Measurements from ENCODE around the gene PRPF39.

PRPF39 gene

GRCh38 chr14:45103806-45104205 lies 19.9 kb downstream of the PRPF39 start:
- DNase-seq (ENCODE audit: low read depth) = no peak
- TF ChIP-seq, protein P1, sequence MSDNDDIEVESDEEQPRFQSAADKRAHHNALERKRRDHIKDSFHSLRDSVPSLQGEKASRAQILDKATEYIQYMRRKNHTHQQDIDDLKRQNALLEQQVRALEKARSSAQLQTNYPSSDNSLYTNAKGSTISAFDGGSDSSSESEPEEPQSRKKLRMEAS (IDR thresholded peaks at IDR 0.05; ENCODE audit: low read depth, low read length) = no peak
- no peak for TF ChIP-seq POLR2A (IDR thresholded peaks at IDR 0.05; ENCODE audit: extremely low read depth, insufficient read length)
- TF ChIP-seq CTCF (IDR thresholded peaks at IDR 0.05; ENCODE audit: low read depth, low read length) = no peak
- no peak for TF ChIP-seq MYC (IDR thresholded peaks at IDR 0.05; ENCODE audit: low read depth, low read length)
- H3K4me3 ChIP-seq (ENCODE audit: low read depth, low read length) = no peak overlapping the region

- TF ChIP-seq, protein P1 (IDR thresholded peaks at IDR 0.05; ENCODE audit: low read depth, low read length) = no peak
- TF ChIP-seq MYC (IDR thresholded peaks at IDR 0.05; ENCODE audit: low read depth, low read length) (no peak), POLR2A (IDR thresholded peaks at IDR 0.05; ENCODE audit: extremely low read depth, insufficient read length) (no peak), CTCF (IDR thresholded peaks at IDR 0.05; ENCODE audit: low read depth, low read length) (no peak)
- DNase-seq (ENCODE audit: low read depth) = no peak
- H3K4me3 ChIP-seq (ENCODE audit: low read depth, low read length) = no peak overlapping the region
These were observed 20.6 kb downstream of the PRPF39 start for GRCh38 chr14:45104561-45104960.

DNA sequence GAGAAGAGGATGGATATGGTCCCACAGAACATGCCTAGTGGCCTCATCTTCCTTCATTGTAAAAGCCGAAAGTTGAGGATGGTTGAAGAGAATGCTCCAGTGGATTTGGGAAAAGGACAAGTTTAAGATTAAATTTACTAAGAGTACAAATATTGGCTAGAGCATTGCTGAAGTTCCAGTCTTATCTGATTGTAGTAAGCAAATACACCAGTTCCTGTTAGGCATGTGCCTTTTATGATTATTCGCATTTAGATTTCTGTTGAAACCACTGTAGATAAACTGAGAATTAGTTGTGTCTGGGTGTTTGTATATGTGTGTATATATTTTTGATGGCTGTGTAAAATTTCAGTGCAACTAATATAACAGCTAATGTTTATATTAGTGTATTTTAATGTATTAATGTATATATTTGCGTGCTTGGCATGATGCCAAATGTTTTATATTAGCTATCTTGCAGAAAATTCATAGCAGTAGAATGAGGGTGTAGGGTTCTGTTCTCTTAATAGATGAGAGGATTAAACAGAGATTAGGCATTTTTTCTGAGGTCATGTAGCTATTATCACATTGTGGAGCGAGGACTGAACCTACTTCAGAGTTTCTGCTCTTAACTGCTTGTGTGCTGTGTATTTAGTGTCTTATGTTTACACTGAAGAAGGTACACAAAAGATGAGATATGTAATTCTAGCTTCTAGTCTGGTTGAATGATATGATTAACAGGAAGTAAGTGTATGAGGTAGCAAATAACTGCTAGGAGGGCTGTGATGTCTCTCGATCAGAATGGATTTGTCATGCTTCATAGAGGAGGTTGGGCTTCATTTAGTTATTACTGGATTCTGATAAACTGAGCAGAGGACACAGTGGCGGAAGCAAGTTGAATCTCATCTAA lies 29.2 kb downstream of the PRPF39 start:
- DNase-seq (ENCODE audit: low read depth) = no peak
- TF ChIP-seq, protein P1 (IDR thresholded peaks at IDR 0.05; ENCODE audit: low read depth, low read length) = no peak
- no peak for TF ChIP-seq MYC (IDR thresholded peaks at IDR 0.05; ENCODE audit: low read depth, low read length)
- no peak for TF ChIP-seq CTCF (IDR thresholded peaks at IDR 0.05; ENCODE audit: low read depth, low read length)
- no peak for TF ChIP-seq POLR2A (IDR thresholded peaks at IDR 0.05; ENCODE audit: extremely low read depth, insufficient read length)
- no peak overlapping the region for H3K4me3 ChIP-seq (ENCODE audit: low read depth, low read length)

- DNase-seq (ENCODE audit: low read depth) = no peak
- H3K4me3 ChIP-seq (ENCODE audit: low read depth, low read length) = no peak overlapping the region
- TF ChIP-seq MYC (IDR thresholded peaks at IDR 0.05; ENCODE audit: low read depth, low read length) = no peak
- TF ChIP-seq, protein P1 (IDR thresholded peaks at IDR 0.05; ENCODE audit: low read depth, low read length) = no peak
- TF ChIP-seq CTCF (IDR thresholded peaks at IDR 0.05; ENCODE audit: low read depth, low read length) = no peak
- no peak for TF ChIP-seq POLR2A (IDR thresholded peaks at IDR 0.05; ENCODE audit: extremely low read depth, insufficient read length)
These were observed 30.4 kb downstream of the PRPF39 start for GRCh38 chr14:45114327-45114726.

DNA sequence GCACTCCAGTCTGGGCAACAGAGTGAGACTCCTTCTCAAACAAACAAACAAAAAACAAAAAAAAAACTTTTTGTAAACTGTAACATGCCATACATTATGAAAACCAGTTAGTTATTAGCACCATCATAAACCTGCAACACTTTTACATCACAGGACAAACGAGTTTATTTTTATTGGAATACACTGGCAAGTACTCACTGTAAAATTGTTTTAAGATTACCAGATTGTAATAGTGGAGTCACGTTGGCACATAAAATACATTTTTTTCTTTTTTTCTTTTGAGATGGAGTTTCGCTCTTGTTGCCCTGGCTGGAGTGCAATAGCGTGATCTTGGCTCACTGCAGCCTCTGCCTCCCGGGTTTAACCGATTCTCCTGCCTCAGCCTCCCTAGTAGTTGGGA lies 34.7 kb downstream of the PRPF39 start:
- no peak for DNase-seq (ENCODE audit: low read depth)
- no peak overlapping the region for H3K4me3 ChIP-seq (ENCODE audit: low read depth, low read length)
- TF ChIP-seq CTCF (IDR thresholded peaks at IDR 0.05; ENCODE audit: low read depth, low read length) (no peak), MYC (IDR thresholded peaks at IDR 0.05; ENCODE audit: low read depth, low read length) (no peak), POLR2A (IDR thresholded peaks at IDR 0.05; ENCODE audit: extremely low read depth, insufficient read length) (no peak)
- TF ChIP-seq, protein P1 (IDR thresholded peaks at IDR 0.05; ENCODE audit: low read depth, low read length) = no peak

Measured in NB4 (cell line).